Globus pallidus (tissue), 1 donor: ENCODE measurements around the gene BBS9.

Source experiments
- DNase-seq: peaks from one replicate; pipeline ENCODE4 v3.0.0-alpha.2; 2015; ENCODE audit warnings: low spot score

The BBS9 gene

GRCh38 chr7:33649476-33650441 lies 520.4 kb downstream of the BBS9 start:
- DNase-seq, result no peak

- DNase-seq, result no peak
Observed at GRCh38 chr7:33650828-33651227, 521.5 kb downstream of the BBS9 start.

GRCh38 chr7:33651998-33652515 lies 522.7 kb downstream of the BBS9 start:
- DNase-seq, result no peak

- no peak for DNase-seq
Observed at GRCh38 chr7:33654676-33655075, 525.3 kb downstream of the BBS9 start.
